Stomach smooth muscle (tissue), 2 donors: ENCODE data around the gene PROM1.

Source experiments
- H3K27ac ChIP-seq: one replicate; pipeline ENCODE4 v1.7.0; 2013; ENCODE audit warnings: mild to moderate bottlenecking, low read length, inconsistent platforms
- H3K27me3 ChIP-seq, 2 donors: one replicate each; pipeline ENCODE4 v1.7.0; 2013; ENCODE audit warnings: low read length in 2 of 2; ENCODE audit not compliant: insufficient read depth in 2 of 2, control insufficient read depth in 1 of 2
- H3K36me3 ChIP-seq, 2 donors: one replicate each; pipeline ENCODE4 v1.7.0; 2013; ENCODE audit warnings: low read length in 2 of 2; ENCODE audit not compliant: control insufficient read depth in 2 of 2, insufficient read depth in 2 of 2
- H3K4me1 ChIP-seq: one replicate; pipeline ENCODE4 v1.7.0; 2013; ENCODE audit warnings: low read length; ENCODE audit not compliant: control insufficient read depth, insufficient read depth
- H3K4me3 ChIP-seq, 2 donors: one replicate each; pipeline ENCODE4 v1.7.0; 2013; ENCODE audit warnings: low read length in 2 of 2
- H3K9ac ChIP-seq, 2 donors: one replicate each; pipeline ENCODE4 v1.7.0; 2013; ENCODE audit warnings: low read length in 2 of 2, mild to moderate bottlenecking in 1 of 2
- H3K9me3 ChIP-seq, 2 donors: one replicate each; pipeline ENCODE4 v1.7.0; 2013; ENCODE audit warnings: low read length in 2 of 2; ENCODE audit not compliant: control insufficient read depth in 2 of 2
- donor health status: healthy.
- donor health status: Pancreatic carcinoma.

Gene PROM1

GRCh38 chr4:16109256-16109655, 25.4 kb upstream of the PROM1 start:
- no peaks in the 10 kb centered on the region for H3K4me1 ChIP-seq
- no peak overlapping the region for H3K9ac ChIP-seq

GRCh38 chr4:16106956-16107355, 23.1 kb upstream of the PROM1 start:
- no peaks in the 10 kb centered on the region for H3K4me1 ChIP-seq
- no peaks in the 10 kb centered on the region for H3K27me3 ChIP-seq
- H3K4me3 ChIP-seq: no peak overlapping the region
- no peaks in the 10 kb centered on the region for H3K36me3 ChIP-seq
- H3K9me3 ChIP-seq: no peaks in the 10 kb centered on the region
- no peak overlapping the region for H3K9ac ChIP-seq
- H3K27ac ChIP-seq: no peak overlapping the region

More at GRCh38 chr4:16109256-16109655, 25.4 kb upstream of the PROM1 start:
- Histone ChIP-seq H3K27ac (no peak overlapping the region), H3K4me3 (no peak overlapping the region), H3K9me3 (no peaks in the 10 kb centered on the region), H3K36me3 (no peaks in the 10 kb centered on the region), H3K27me3 (no peaks in the 10 kb centered on the region)

GRCh38 chr4:16104520-16104919, 20.7 kb upstream of the PROM1 start:
- H3K4me3 ChIP-seq: no peak overlapping the region
- no peak overlapping the region for H3K27ac ChIP-seq
- no peaks in the 10 kb centered on the region for H3K4me1 ChIP-seq
- H3K36me3 ChIP-seq: no peaks in the 10 kb centered on the region
- H3K27me3 ChIP-seq: no peaks in the 10 kb centered on the region
- no peak overlapping the region for H3K9ac ChIP-seq
- H3K9me3 ChIP-seq: no peaks in the 10 kb centered on the region

DNA sequence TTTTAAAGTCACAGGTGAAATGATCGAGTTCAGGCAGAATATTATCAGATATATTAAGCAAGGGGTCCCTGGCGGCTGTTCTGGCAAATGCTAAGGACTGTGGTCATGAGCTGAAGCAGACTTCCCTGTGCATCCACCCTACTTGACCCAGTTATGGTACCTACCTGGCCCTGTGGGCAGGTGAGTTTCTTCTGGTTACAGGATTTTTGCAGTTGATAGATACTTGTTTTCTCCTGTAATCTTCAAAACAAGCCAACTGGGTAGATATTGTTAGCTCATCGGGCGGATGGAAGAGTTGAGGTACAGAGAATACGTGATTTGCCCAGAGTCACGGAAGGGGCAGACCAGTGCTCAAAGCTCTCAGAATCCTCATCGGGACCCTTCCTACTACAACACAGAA, 18.5 kb upstream of the PROM1 start:
- H3K9me3 ChIP-seq: no peaks in the 10 kb centered on the region
- no peaks in the 10 kb centered on the region for H3K27me3 ChIP-seq
- H3K4me1 ChIP-seq: no peaks in the 10 kb centered on the region
- H3K36me3 ChIP-seq: no peaks in the 10 kb centered on the region
- H3K9ac ChIP-seq: no peak overlapping the region
- H3K4me3 ChIP-seq: no peak overlapping the region
- no peak overlapping the region for H3K27ac ChIP-seq

- no peaks in the 10 kb centered on the region for H3K27me3 ChIP-seq
- no peaks in the 10 kb centered on the region for H3K36me3 ChIP-seq
- H3K4me3 ChIP-seq: no peak overlapping the region
- no peaks in the 10 kb centered on the region for H3K9me3 ChIP-seq
- no peak overlapping the region for H3K9ac ChIP-seq
- no peaks in the 10 kb centered on the region for H3K4me1 ChIP-seq
- H3K27ac ChIP-seq: no peak overlapping the region
These were observed 17.0 kb upstream of the PROM1 start for GRCh38 chr4:16100833-16101232.

GRCh38 chr4:16092682-16093319, 9.0 kb upstream of the PROM1 start:
- H3K27me3 ChIP-seq: peaks cover 0 to 5% of the 10 kb centered on the region in 2 donors
- peaks cover 0 to 5% of the 10 kb centered on the region in 2 donors for H3K9me3 ChIP-seq
- H3K36me3 ChIP-seq: no peaks in the 10 kb centered on the region
- H3K4me1 ChIP-seq: no peaks in the 10 kb centered on the region
- no peak overlapping the region for H3K9ac ChIP-seq
- H3K27ac ChIP-seq: no peak overlapping the region
- no peak overlapping the region for H3K4me3 ChIP-seq

- H3K9ac ChIP-seq: no peak overlapping the region
- peaks cover 8 to 11% of the 10 kb centered on the region in 2 donors for H3K9me3 ChIP-seq
- H3K36me3 ChIP-seq: no peaks in the 10 kb centered on the region
- H3K4me1 ChIP-seq: no peaks in the 10 kb centered on the region
- H3K27me3 ChIP-seq: peaks cover 1 to 5% of the 10 kb centered on the region in 2 donors
- no peak overlapping the region for H3K27ac ChIP-seq
- H3K4me3 ChIP-seq: no peak overlapping the region
These were observed 6.4 kb upstream of the PROM1 start for GRCh38 chr4:16090096-16090705.

DNA sequence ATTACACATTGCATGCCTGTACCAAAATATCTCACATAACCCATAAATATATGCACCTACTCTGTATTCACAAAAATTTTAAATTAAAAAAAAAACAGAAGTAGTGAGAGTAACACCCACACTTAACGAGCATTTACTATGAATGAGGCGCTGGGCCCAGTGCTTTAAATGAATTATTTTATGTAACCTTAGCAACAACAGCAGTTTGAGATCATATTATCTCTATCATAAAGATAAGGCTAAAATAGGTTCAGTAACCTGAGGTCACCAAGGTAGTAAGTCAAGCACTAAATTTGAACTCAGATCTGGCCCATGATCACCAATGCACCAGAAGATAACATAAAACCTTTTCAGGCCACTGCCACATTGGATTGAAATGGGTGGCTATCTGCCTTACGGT, 5.3 kb upstream of the PROM1 start:
- no peak overlapping the region for H3K27ac ChIP-seq
- H3K9me3 ChIP-seq: peaks cover 11% of the 10 kb centered on the region in 2 donors
- no peaks in the 10 kb centered on the region for H3K4me1 ChIP-seq
- no peak overlapping the region for H3K4me3 ChIP-seq
- no peak overlapping the region for H3K9ac ChIP-seq
- H3K27me3 ChIP-seq: peaks cover 9 to 12% of the 10 kb centered on the region in 2 donors
- no peaks in the 10 kb centered on the region for H3K36me3 ChIP-seq

GRCh38 chr4:16088601-16089000, 4.8 kb upstream of the PROM1 start:
- H3K27ac ChIP-seq: no peak overlapping the region
- peaks cover 12 to 17% of the 10 kb centered on the region in 2 donors for H3K27me3 ChIP-seq
- H3K4me1 ChIP-seq: peaks cover 1% of the 10 kb centered on the region

DNA sequence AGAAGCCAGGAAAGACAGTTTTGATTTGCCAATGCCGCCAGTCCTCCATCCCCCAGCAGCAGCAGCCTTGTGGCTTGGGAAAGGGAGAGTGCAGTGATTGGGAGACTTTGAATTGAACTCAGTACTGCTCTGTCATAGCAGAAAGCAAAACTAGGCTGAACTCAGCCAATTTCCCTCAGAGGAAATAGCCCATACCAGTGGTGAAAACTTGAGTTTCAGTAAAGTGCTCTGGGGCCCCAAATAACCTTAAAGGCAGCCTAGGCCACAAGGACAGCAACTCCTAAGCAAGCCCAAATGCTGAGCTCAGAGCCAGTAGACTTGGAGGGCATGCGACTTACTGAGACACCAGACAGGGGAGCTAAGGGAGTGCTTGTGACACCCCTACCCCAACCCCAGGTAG, 2.0 kb upstream of the PROM1 start:
- Histone ChIP-seq H3K9me3 (peaks cover 5 to 11% of the 10 kb centered on the region in 2 donors), H3K27ac (no peak overlapping the region), H3K9ac (no peak overlapping the region), H3K36me3 (no peaks in the 10 kb centered on the region), H3K4me1 (peaks cover 19% of the 10 kb centered on the region), H3K27me3 (peaks cover 21 to 37% of the 10 kb centered on the region in 2 donors), H3K4me3 (no peak overlapping the region)

More at GRCh38 chr4:16088601-16089000, 4.8 kb upstream of the PROM1 start:
- peaks cover 11% of the 10 kb centered on the region in 2 donors for H3K9me3 ChIP-seq
- no peak overlapping the region for H3K4me3 ChIP-seq
- H3K9ac ChIP-seq: no peak overlapping the region
- H3K36me3 ChIP-seq: no peaks in the 10 kb centered on the region
